Measurements from ENCODE around the gene ADAM22.

ADAM22 gene

GRCh38 chr7:88102675-88103074, 168.6 kb downstream of the ADAM22 start:
- DNase-seq (ENCODE audit: low read depth in 2 of 3, low spot score in 2 of 3) = no peak

DNA sequence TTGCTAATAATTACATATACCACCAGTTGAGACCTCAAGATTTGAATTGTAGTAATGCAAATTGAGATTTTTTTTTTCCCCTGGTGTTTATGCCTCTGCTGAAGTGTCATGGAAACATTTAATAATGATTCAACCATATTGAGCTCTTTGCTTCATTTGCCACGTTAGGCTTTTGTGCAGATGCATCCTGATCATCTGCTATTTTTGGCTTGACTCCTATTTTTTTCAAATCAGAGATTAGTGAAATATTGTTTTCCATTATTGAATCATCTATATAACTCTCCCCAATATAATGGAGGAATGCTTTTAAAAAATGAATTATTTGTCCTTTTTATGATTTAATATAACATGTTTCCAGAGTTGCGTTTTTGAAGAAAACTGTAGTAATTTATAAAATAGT, 170.7 kb downstream of the ADAM22 start:
- DNase-seq (ENCODE audit: low read depth in 2 of 3, low spot score in 2 of 3) = no peak

GRCh38 chr7:88105231-88105630, 171.2 kb downstream of the ADAM22 start:
- no peak for DNase-seq (ENCODE audit: low read depth in 2 of 3, low spot score in 2 of 3)

GRCh38 chr7:88106434-88106833, 172.4 kb downstream of the ADAM22 start:
- DNase-seq (ENCODE audit: low read depth in 2 of 3, low spot score in 2 of 3) = no peak

- DNase-seq (ENCODE audit: low read depth in 2 of 3, low spot score in 2 of 3) = no peak
Measured at GRCh38 chr7:88109612-88110011, 175.6 kb downstream of the ADAM22 start.

GRCh38 chr7:88111140-88111743, 177.2 kb downstream of the ADAM22 start:
- no peak for DNase-seq (ENCODE audit: low read depth in 2 of 3, low spot score in 2 of 3)

DNA sequence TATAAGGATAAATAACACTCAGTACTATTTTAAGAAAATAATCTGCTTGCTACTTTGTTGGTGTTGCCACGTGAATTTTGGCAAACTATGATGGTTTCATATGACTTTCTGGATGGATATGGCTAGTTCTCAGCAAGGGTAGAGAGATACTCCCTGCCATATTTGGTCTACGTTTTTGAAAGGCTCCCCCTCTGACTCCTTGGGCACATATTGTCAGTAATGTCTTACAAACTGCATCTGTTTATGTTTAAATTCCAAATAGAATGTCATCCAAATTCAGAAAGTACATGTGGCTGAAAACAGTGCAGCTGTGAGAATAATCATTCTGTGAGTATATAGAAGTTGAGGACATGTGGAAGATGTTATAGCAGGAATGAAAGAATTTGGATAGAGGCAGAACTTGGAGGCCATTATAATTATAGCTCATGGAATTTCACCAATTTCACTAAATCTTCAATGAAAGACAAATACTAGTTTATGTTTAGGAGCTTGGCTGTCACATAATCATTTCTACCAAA, 178.0 kb downstream of the ADAM22 start:
- DNase-seq (ENCODE audit: low read depth in 2 of 3, low spot score in 2 of 3) = no peak

DNA sequence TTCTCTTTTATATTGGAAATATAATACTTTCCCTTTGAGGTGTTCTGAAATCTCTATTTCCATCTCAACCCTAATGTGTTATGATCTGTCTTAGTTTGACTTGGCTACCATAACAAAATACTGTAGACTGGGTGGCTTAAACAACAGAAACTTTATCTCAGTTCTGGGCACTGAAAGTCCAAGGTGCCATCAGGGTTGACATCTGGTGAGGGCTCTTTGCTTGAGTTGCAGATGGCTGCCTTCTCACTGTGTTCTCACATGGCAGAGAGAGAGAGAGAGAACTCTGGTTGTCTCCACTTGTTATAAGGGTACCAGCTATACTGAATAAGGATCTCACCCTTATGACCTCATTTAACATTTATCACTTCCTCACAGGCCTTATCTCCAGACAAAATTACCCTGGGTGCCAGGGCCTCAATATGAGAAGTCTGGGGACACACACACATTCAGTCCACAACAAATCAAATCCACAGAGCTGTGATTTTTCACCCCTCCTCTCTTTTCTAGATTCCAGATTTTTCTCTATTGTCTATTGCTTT, 181.3 kb downstream of the ADAM22 start:
- DNase-seq (ENCODE audit: low read depth in 2 of 3, low spot score in 2 of 3) = no peak

- no peak for DNase-seq (ENCODE audit: low read depth in 2 of 3, low spot score in 2 of 3)
Measured at GRCh38 chr7:88115816-88116215, 181.8 kb downstream of the ADAM22 start.

- no peak for DNase-seq (ENCODE audit: low read depth in 2 of 3, low spot score in 2 of 3)
Measured at GRCh38 chr7:88116235-88116795, 182.3 kb downstream of the ADAM22 start.

GRCh38 chr7:88117325-88117724, 183.3 kb downstream of the ADAM22 start:
- DNase-seq (ENCODE audit: low read depth in 2 of 3, low spot score in 2 of 3) = no peak

- no peak for DNase-seq (ENCODE audit: low read depth in 2 of 3, low spot score in 2 of 3)
Measured at GRCh38 chr7:88121335-88121734, 187.3 kb downstream of the ADAM22 start.

DNA sequence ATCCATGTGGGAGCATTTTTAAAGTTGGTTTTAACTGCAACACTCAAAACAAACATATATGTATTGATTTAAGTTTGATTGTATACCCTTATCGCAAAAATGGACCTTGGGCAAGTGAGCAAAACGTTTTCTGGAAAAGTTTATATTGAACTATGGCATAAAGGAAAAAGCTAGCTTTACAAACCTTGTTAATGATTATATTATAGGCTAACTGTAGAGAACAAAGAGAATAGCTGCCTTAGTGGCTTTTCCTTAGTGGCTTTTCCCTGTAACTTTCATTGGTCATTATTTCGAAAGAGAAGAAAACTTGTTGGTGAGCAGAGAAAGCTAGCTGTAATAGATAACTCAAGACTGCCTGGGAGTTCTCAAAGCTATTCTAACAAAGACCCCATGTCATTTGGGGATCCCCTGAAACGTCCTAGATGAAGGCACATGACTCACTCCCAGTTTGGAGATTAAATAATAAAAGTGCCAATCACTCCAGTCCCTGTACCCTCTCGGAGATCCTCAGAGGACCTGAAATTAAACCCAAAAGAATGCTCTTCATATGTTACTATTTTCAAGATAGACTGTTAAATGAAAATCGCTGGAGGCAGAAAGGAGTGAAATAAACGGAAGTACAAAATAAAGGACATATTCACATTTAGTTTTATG, 193.7 kb downstream of the ADAM22 start:
- DNase-seq (ENCODE audit: low read depth in 2 of 3, low spot score in 2 of 3) = no peak

DNA sequence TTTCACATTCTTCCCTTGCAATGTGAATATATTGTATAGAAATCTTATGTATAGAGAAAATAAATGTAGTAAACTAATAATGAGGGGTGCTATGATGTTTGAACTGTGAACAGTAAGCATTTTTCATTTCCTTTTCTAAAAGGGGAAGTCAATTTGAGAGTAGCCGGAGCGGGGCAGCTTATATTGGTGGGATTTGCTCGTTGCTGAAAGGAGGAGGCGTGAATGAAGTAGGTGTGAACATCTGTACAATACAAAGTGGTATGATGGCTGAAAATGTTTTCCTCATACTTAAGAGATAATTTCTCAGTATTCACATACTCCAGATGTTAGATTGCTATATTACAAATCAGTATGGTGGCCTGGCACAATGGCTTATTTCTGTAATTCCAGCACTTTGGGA, 198.7 kb downstream of the ADAM22 start:
- DNase-seq (ENCODE audit: low read depth in 2 of 3, low spot score in 2 of 3) = no peak

GRCh38 chr7:88140947-88141346, 206.9 kb downstream of the ADAM22 start:
- DNase-seq (ENCODE audit: low read depth in 2 of 3, low spot score in 2 of 3) = no peak

GRCh38 chr7:88141479-88141878, 207.4 kb downstream of the ADAM22 start:
- no peak for DNase-seq (ENCODE audit: low read depth in 2 of 3, low spot score in 2 of 3)

DNA sequence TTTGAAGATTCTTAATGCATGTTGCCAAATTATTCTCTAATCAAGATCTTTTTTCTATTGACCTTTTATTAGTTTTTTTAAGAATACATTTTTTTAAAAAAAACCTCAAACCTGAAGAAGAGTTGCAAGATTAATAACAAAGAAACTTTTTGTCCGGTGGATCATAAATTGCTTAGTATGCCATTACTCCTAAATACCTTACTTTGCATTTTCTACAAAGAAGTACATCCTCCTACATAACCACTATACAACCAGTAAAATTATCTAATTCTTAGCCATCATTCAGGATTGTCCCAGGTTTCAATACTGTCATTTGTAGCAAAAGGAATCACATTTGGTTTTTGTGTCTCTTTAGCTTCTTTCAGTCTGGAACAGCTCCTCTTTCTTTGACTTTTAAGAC, 207.9 kb downstream of the ADAM22 start:
- DNase-seq (ENCODE audit: low read depth in 2 of 3, low spot score in 2 of 3) = no peak

GRCh38 chr7:88146616-88147015, 212.6 kb downstream of the ADAM22 start:
- no peak for DNase-seq (ENCODE audit: low read depth in 2 of 3, low spot score in 2 of 3)

GRCh38 chr7:88147341-88147740, 213.3 kb downstream of the ADAM22 start:
- DNase-seq (ENCODE audit: low read depth in 2 of 3, low spot score in 2 of 3) = no peak

- no peak for DNase-seq (ENCODE audit: low read depth in 2 of 3, low spot score in 2 of 3)
Measured at GRCh38 chr7:88147949-88148348, 213.9 kb downstream of the ADAM22 start.

DNA sequence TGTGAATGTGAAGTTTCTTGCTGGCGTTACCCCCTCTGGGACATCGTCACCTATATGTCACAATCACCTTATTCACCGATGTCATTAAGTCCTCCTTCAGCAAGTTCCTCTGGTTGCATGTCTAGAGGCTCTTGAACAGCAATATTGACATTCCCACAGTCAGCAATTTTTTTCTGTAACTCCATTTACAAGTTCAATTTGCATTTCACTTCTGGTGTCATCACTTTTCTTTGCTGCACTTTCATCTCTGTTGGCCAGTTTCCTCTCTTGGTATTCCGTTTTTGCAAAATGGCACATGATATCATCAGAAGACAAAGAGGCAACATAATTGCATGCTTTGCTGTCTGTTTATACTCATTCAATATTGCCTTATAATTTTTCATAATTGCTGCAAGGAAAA, 216.0 kb downstream of the ADAM22 start:
- DNase-seq (ENCODE audit: low read depth in 2 of 3, low spot score in 2 of 3) = no peak

GRCh38 chr7:88151119-88151790, 217.2 kb downstream of the ADAM22 start:
- DNase-seq (ENCODE audit: low read depth in 2 of 3, low spot score in 2 of 3) = no peak
